MM.1S (cell line): ENCODE data around the gene SPDYE16.
"Not testable (repeated sequence)": the region's sequence is repeated elsewhere in the genome, so short reads cannot be mapped to it uniquely, and the experiment has no call there.

Source experiments
- EZH2 ChIP-seq: fragments of 300-600 bp; sonication (generic); optimal IDR thresholded peaks from 2 replicates; pipeline ENCODE3; 2017; ENCODE audit warnings: low read depth, mild to moderate bottlenecking, antibody characterized with exemption, low read length, mixed read lengths
- EZH2phosphoT487 ChIP-seq: fragments of 300-600 bp; sonication (generic); IDR thresholded peaks from 2 replicates; pipeline ENCODE4 v1.6.1; 2018; ENCODE audit warnings: antibody characterized with exemption, low read length
- TF ChIP-seq, protein P1 (sequence below): fragments of 300-600 bp; sonication (generic); IDR thresholded peaks from 2 replicates; pipeline ENCODE4 v1.5.1; 2016; ENCODE audit warnings: antibody characterized with exemption, low read length, mixed read lengths

DNA sequence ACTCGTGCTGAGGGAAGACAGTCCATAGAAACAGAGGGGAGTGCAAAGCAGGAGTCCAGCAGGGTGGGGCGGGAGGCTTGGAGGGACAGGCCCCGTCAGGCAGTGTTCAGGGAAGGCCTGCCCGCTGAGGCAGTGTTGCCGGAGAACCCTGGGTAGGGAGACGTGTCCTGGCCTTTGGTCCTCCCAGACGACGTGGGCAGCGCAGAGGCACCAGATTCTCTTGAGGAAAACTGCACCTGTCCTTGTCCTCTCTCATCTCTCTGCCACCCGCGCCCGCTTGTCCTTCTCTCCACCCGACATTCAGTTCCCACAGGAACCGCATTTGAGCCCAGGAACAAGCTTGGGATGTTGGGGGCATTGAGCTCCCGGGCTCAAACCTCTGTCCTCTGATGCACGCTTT, 47.4 kb downstream of the SPDYE16 start:
- TF ChIP-seq, protein P1, sequence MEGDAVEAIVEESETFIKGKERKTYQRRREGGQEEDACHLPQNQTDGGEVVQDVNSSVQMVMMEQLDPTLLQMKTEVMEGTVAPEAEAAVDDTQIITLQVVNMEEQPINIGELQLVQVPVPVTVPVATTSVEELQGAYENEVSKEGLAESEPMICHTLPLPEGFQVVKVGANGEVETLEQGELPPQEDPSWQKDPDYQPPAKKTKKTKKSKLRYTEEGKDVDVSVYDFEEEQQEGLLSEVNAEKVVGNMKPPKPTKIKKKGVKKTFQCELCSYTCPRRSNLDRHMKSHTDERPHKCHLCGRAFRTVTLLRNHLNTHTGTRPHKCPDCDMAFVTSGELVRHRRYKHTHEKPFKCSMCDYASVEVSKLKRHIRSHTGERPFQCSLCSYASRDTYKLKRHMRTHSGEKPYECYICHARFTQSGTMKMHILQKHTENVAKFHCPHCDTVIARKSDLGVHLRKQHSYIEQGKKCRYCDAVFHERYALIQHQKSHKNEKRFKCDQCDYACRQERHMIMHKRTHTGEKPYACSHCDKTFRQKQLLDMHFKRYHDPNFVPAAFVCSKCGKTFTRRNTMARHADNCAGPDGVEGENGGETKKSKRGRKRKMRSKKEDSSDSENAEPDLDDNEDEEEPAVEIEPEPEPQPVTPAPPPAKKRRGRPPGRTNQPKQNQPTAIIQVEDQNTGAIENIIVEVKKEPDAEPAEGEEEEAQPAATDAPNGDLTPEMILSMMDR, result not testable (repeated sequence)
- TF ChIP-seq EZH2phosphoT487, EZH2: not testable (repeated sequence)
